Prostate gland (tissue), 2 donors: ENCODE data around the gene IGIP. TPM values are rescaled to one million over a fixed set of nuclear protein-coding genes. Genes with fewer than 3 reads are reported as not detected.
A peak's percentile ranks its signal among the peaks of the same experiment; 100 is the strongest.

ENCODE experiments used
- DNase-seq: peaks from one replicate; pipeline ENCODE4 v3.0.0-alpha.2; 2019; ENCODE audit warnings: low spot score
- H3K27ac ChIP-seq, 2 donors: fragments of 200-600 bp; sonication (generic); 2 replicates each; pipeline ENCODE4 v1.5.1; 2017 to 2019
- H3K27me3 ChIP-seq: fragments of 200-600 bp; sonication (generic); replicated peaks from 2 replicates; pipeline ENCODE4 v1.5.1; 2019; ENCODE audit not compliant: insufficient read depth
- H3K36me3 ChIP-seq, 2 donors: fragments of 200-600 bp; sonication (generic); 1 replicate in 1 of 2; 2 replicates in 1 of 2; pipeline versions ENCODE4 v1.5.1 to v1.8.1; 2017 to 2019
- H3K4me1 ChIP-seq: fragments of 200-600 bp; sonication (generic); replicated peaks from 2 replicates; pipeline ENCODE4 v1.5.1; 2019
- H3K4me3 ChIP-seq, 2 donors: fragments of 200-600 bp; sonication (generic); 2 replicates each; pipeline ENCODE4 v1.5.1; 2017 to 2019
- H3K9me3 ChIP-seq: fragments of 200-600 bp; sonication (generic); 2 replicates; pipeline ENCODE4 v1.5.1; 2017
- POLR2A ChIP-seq: fragments of 450-650 bp; IDR thresholded peaks from one replicate; pipeline ENCODE4 v1.6.1; 2016; ENCODE audit warnings: antibody characterized with exemption, mild to moderate bottlenecking
- POLR2AphosphoS5 ChIP-seq: sonication (generic); formaldehyde crosslinking; IDR thresholded peaks from one replicate; pipeline ENCODE4 v1.6.1; 2017; ENCODE audit warnings: antibody characterized with exemption
- WGBS: methylation state at CpG from one replicate; pipeline ENCODE4 v1.1.5; 2018; 5-methylcytosine and 5-hydroxymethylcytosine counted together
- intact Hi-C: fragments of 100-400 bp; cut with DNase I; formaldehyde crosslinking; loops from one replicate; pipeline ENCODE4 v1.14.2; 2022
- total RNA-seq, 2 donors: library from RNA; depleted of rRNA; stranded (reverse); fragments of >200 nt; gene quantifications; one replicate each; pipeline ENCODE4 v1.1.0, GENCODE V29; 2016
- TF ChIP-seq, protein P1 (sequence below), 4 experiments: fragments of 200-600 bp in 2 of 4; fragments of 450-650 bp in 2 of 4; sonication (generic) in 2 of 4; IDR thresholded peaks; 1 replicate in 3 of 4; 2 replicates in 1 of 4; pipeline ENCODE4 v1.5.1; 2016 to 2019; ENCODE audit warnings: antibody characterized with exemption in 4 of 4, mild to moderate bottlenecking in 2 of 4, moderate library complexity in 2 of 4

IGIP gene
- total RNA-seq, 2 donors from 2014 or later: 10.5 to 13.8 TPM

DNA sequence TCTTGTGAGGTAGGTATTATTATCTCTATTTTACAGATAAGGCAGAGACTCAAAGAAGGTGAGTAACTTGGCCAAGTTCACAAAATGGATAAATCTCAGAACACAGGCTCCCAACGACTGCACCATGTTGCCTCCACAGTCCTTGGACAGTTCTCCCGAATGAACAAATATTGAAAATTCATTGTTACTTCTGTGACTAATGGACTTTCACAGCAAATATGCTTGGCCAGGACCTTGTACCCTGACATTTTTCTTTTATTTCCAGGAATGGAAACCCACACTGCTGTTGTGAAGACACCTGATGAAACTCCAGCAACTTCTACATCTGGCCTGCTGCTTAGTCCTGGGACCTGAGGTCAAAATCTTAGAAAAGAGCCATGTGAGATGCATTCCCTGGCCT is 46.7 kb downstream of the IGIP start:
- Histone ChIP-seq H3K9me3 (no peaks in the 10 kb centered on the region), H3K36me3 (no peaks in the 10 kb centered on the region), H3K4me1 (no peaks in the 10 kb centered on the region), H3K27ac (no peak overlapping the region), H3K4me3 (no peak overlapping the region), H3K27me3 (no peaks in the 10 kb centered on the region)
- DNase-seq: no peak
- intact Hi-C loops: loop anchor here (10.0 kb wide), 1 partner anchor 62 kb away; no protein-coding TSS in a partner anchor
- 31% methylated on average over 2 of the region's 2 CpGs for WGBS
- TF ChIP-seq POLR2A: no peak
- TF ChIP-seq, protein P1, sequence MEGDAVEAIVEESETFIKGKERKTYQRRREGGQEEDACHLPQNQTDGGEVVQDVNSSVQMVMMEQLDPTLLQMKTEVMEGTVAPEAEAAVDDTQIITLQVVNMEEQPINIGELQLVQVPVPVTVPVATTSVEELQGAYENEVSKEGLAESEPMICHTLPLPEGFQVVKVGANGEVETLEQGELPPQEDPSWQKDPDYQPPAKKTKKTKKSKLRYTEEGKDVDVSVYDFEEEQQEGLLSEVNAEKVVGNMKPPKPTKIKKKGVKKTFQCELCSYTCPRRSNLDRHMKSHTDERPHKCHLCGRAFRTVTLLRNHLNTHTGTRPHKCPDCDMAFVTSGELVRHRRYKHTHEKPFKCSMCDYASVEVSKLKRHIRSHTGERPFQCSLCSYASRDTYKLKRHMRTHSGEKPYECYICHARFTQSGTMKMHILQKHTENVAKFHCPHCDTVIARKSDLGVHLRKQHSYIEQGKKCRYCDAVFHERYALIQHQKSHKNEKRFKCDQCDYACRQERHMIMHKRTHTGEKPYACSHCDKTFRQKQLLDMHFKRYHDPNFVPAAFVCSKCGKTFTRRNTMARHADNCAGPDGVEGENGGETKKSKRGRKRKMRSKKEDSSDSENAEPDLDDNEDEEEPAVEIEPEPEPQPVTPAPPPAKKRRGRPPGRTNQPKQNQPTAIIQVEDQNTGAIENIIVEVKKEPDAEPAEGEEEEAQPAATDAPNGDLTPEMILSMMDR (IDR thresholded peaks at IDR 0.05): no peak
- no peak for TF ChIP-seq POLR2AphosphoS5

DNA sequence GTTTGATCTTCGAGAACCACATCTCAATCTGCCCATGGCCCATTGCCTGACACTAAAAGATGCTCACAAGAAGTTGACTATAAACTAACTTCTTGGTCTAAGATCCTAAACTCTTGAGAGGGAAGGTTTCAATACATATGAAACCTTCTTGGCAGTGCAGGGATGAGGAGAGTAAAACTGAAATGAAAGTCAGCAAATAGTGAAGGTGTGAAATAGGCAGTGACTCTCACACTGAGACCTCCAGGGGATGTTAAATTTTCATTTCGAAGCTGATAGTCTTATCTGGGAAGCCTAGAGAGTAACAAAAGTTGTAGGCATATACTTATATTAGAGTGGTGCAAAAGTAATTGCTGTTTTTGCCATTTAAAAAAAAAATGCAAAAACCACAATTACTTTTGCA is 48.3 kb downstream of the IGIP start:
- intact Hi-C loops: loop anchor here (10.0 kb wide), 1 partner anchor 61 kb away; no protein-coding TSS in a partner anchor
- Histone ChIP-seq H3K4me3 (no peak overlapping the region), H3K27ac (peak overlapping the region; percentile 99), H3K27me3 (no peaks in the 10 kb centered on the region), H3K9me3 (no peaks in the 10 kb centered on the region), H3K4me1 (no peaks in the 10 kb centered on the region), H3K36me3 (no peaks in the 10 kb centered on the region)
- TF ChIP-seq POLR2A (no peak), POLR2AphosphoS5 (no peak)
- TF ChIP-seq, protein P1 (IDR thresholded peaks at IDR 0.05): no peak
- WGBS: 94% methylated on average over 2 of the region's 2 CpGs
- DNase-seq: no peak

DNA sequence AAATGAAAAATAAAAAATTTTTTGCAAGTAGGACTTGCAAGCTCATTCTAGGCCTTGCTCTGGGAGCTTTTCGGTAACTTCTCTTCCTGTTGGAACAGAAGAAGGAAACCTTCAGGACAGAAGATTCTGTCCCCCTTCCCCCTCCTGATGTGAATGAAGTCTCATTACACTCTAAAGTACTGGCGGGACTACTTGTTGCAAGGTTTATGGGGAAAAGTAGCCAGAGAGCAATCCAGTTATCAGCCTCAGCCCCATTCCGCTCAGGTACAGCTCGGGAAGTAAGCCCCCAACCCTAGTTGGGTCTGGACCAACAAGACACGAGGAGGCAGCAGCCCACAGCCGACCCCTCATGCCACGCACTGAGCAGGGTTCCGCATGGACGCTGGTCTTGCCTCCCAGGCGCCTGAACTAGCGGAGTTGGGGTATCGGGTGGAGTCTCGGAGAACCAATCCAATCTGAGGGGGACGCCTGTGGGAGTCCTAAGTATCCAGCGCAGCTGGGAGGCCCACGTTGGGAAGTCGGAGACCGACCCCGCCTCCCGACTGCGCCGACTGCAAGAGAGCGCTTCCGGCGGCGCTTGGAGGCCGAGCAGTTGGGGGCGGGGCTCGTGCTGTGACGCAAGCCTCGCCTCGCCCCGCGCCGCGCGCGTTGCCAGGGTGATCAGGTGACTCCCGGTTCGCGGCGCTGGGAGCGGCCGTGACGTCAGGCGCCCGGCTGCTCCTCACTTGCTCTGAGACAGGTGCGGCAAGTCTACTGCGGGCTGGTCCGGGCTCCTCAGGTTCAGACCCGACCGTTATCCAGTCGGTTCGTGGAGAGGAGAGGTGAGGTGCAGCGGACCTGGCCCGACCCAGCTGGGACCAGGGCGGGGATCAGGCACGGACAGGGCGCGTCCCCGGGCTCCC is 49.0 kb downstream of the IGIP start, which contains the start of gene CYSTM1:
Gene CYSTM1, plus strand, starts transcription at position 724 of the 902 bp plus-strand sequence. CDS start 19,278 bp downstream, outside the sequence.
- H3K4me3 ChIP-seq: peak within 1 kb of the TSS; percentile 88 to 97
- peak within 1 kb of the TSS; percentile 99 for H3K27ac ChIP-seq
- 1% methylated on average over 46 of the region's 61 CpGs for WGBS
- TF ChIP-seq, protein P1 (IDR thresholded peaks at IDR 0.05): peak in 2 of 4 experiments; percentile 21 to 50
- peak; percentile 98 for TF ChIP-seq POLR2AphosphoS5
- TF ChIP-seq POLR2A: peak; percentile 97
- peak; percentile 97 for DNase-seq
- H3K4me1 ChIP-seq: no peaks in the 10 kb centered on the region
- H3K36me3 ChIP-seq: no peaks in the 10 kb centered on the region
- intact Hi-C loops: loop anchor here (5.0 to 10.0 kb wide), 2 partner anchors 60 to 173 kb away; partner anchors contain the start of gene HBEGF
- no peaks in the 10 kb centered on the region for H3K27me3 ChIP-seq
- H3K9me3 ChIP-seq: no peaks in the 10 kb centered on the region

DNA sequence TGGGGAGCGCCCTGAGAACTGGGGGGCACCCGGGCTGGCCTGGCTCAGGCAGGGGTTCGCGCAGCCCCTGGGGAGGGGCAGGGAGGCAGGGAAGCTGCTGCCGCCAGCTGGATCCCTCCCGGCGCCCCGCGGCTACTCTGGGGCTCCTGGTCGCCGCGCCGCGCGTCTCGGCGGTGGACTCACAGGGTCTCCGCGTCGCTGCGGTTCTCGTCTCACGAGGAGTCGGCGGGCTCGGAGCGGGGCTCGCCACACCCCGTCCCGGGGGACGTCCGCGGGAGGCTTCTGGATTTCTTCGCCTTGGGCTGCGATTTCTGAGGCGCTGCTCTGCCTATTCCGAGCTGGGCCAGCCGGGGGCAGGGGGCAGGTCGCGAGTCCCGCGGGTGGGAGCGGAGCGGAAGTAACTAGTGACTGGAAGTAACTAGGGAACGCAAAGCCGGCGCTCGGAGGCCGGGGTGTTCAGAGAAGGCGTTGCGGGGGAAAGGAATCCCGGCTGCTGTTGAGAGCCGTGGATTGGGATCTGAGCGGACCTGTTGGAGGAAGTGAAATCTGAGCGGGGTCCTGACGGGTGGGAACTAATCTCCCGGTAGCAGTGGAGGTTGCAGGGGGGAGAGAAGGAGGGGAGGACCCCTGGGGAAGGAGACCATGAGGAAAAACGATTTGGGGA is 49.8 kb downstream of the IGIP start:
- H3K4me1 ChIP-seq: no peaks in the 10 kb centered on the region
- intact Hi-C loops: loop anchor here (5.0 to 10.0 kb wide), 2 partner anchors 59 to 172 kb away; partner anchors contain the start of gene HBEGF
- no peaks in the 10 kb centered on the region for H3K9me3 ChIP-seq
- H3K36me3 ChIP-seq: no peaks in the 10 kb centered on the region
- H3K27ac ChIP-seq: peak overlapping the region; percentile 99
- H3K4me3 ChIP-seq: peak overlapping the region; percentile 88 to 97
- WGBS: 1% methylated on average over 47 of the region's 58 CpGs
- TF ChIP-seq POLR2AphosphoS5 (no peak), POLR2A (peak; percentile 29)
- TF ChIP-seq, protein P1 (IDR thresholded peaks at IDR 0.05): peak in 2 of 4 experiments; percentile 7 to 21
- DNase-seq: peak; percentile 56
- no peaks in the 10 kb centered on the region for H3K27me3 ChIP-seq
